HL-60 (cell line): Measurements from ENCODE around the gene LRRC8B.

Experiments used
- DNase-seq, 2 experiments: peaks; one replicate each; pipeline ENCODE4 v3.0.0-alpha.2; 2010 to 2020; ENCODE audit warnings: low read depth in 1 of 2, low spot score in 1 of 2
- H3K27ac ChIP-seq: fragments of 250-450 bp; sonication (Bioruptor Pico); replicated peaks from 2 replicates; pipeline ENCODE4 v1.5.1; 2020; ENCODE audit warnings: mild to moderate bottlenecking, moderate library complexity
- H3K27me3 ChIP-seq: fragments of 250-450 bp; sonication (Bioruptor Pico); 2 replicates; pipeline ENCODE4 v1.5.1; 2021; ENCODE audit warnings: mild to moderate bottlenecking, moderate library complexity; ENCODE audit not compliant: insufficient read depth, poor library complexity, severe bottlenecking
- H3K4me3 ChIP-seq: replicated peaks from 2 replicates; pipeline ENCODE4 v1.5.1; 2011; ENCODE audit warnings: mild to moderate bottlenecking, control low read depth, low read length; ENCODE audit not compliant: insufficient read depth
- CTCF ChIP-seq: IDR thresholded peaks from one replicate; pipeline ENCODE4 v1.5.1; 2011; ENCODE audit warnings: low read length, control low read depth, inconsistent platforms; ENCODE audit not compliant: insufficient read depth
- GABPA ChIP-seq: IDR thresholded peaks from 2 replicates; pipeline ENCODE4 v1.6.1; 2012; ENCODE audit warnings: low read depth
- POLR2AphosphoS5 ChIP-seq: IDR thresholded peaks from 2 replicates; pipeline ENCODE4 v1.6.1; 2012; ENCODE audit warnings: low read depth
- REST ChIP-seq: IDR thresholded peaks from 2 replicates; pipeline ENCODE4 v1.6.1; 2012; ENCODE audit warnings: low read depth; ENCODE audit not compliant: insufficient replicate concordance
- SPI1 ChIP-seq: IDR thresholded peaks from 2 replicates; pipeline ENCODE4 v1.6.1; 2012; ENCODE audit warnings: low read depth, mild to moderate bottlenecking, borderline replicate concordance

Gene LRRC8B

GRCh38 chr1:89512996-89513720, 11.5 kb upstream of the LRRC8B start:
- DNase-seq, result no peak
- Histone ChIP-seq H3K4me3 (no peak overlapping the region), H3K27ac (no peak overlapping the region), H3K27me3 (no peaks in the 10 kb centered on the region)
- TF ChIP-seq REST, result no peak
- no peak for TF ChIP-seq CTCF
- no peak for TF ChIP-seq POLR2AphosphoS5
- no peak for TF ChIP-seq GABPA
- TF ChIP-seq SPI1, result no peak

DNA sequence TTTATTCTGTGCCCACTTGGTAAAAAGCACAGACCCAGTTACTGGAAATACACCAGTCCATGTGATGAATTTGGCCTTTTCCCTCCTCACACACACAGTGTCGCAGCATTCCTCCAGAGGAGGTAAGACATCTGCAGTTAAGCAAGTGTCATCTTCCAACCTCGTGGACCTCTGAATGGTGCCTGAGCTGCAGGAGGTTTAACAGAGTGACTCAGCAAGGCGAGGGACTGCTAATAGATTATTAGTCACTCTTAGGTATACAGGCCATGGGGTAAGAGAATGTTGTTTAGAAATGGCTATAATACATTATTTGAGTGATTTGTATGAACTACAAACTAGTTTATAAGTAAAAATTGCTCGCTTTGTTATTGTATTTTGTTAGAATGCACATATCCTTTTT, 8.6 kb upstream of the LRRC8B start:
- no peak for DNase-seq
- H3K27me3 ChIP-seq, result no peaks in the 10 kb centered on the region
- H3K4me3 ChIP-seq, result no peak overlapping the region
- no peak overlapping the region for H3K27ac ChIP-seq
- TF ChIP-seq REST, result no peak
- TF ChIP-seq GABPA, result no peak
- TF ChIP-seq SPI1, result no peak
- no peak for TF ChIP-seq CTCF
- TF ChIP-seq POLR2AphosphoS5, result no peak

- TF ChIP-seq POLR2AphosphoS5 (no peak), CTCF (no peak), GABPA (no peak), SPI1 (no peak), REST (no peak)
- DNase-seq, result no peak
- Histone ChIP-seq H3K27ac (no peak overlapping the region), H3K4me3 (no peak overlapping the region), H3K27me3 (no peaks in the 10 kb centered on the region)
Observed at GRCh38 chr1:89518221-89518631, 6.4 kb upstream of the LRRC8B start.
